HFFc6 (cell line): ENCODE measurements around the gene PTGES. TPM values are rescaled to one million over a fixed set of nuclear protein-coding genes. Genes with fewer than 3 reads are reported as not detected.

Source experiments
- DNase-seq: peaks from one replicate; pipeline ENCODE4 v3.0.0-alpha.2; 2018
- H3K27ac Mint-ChIP-seq: 2 replicates; pipeline ENCODE4 v1.8.0; 2020; ENCODE audit warnings: mild to moderate bottlenecking, mixed read lengths
- H3K27me3 Mint-ChIP-seq: 2 replicates; pipeline ENCODE4 v1.8.0; 2021; ENCODE audit warnings: mild to moderate bottlenecking, moderate library complexity, mixed read lengths; ENCODE audit not compliant: insufficient read depth
- H3K36me3 Mint-ChIP-seq: 2 replicates; pipeline ENCODE4 v1.8.0; 2021; ENCODE audit warnings: low read depth, mixed read lengths
- H3K4me1 Mint-ChIP-seq: 2 replicates; pipeline ENCODE4 v1.8.0; 2020; ENCODE audit warnings: low read depth, mixed read lengths
- H3K4me3 Mint-ChIP-seq: 2 replicates; pipeline ENCODE4 v1.8.0; 2020; ENCODE audit warnings: mild to moderate bottlenecking, moderate library complexity, mixed read lengths
- H3K9me3 Mint-ChIP-seq: 2 replicates; pipeline ENCODE4 v1.8.0; 2020; ENCODE audit warnings: mild to moderate bottlenecking, mixed read lengths
- CTCF ChIP-seq: fragments of 200-600 bp; sonication (generic); IDR thresholded peaks from 2 replicates; pipeline ENCODE4 v1.5.0; 2021; ENCODE audit warnings: antibody characterized with exemption, mild to moderate bottlenecking
- total RNA-seq, 6 experiments: library from RNA; stranded (reverse); fragmentation: NEBNext Ultra II Directional; extraction: Animal tissue kit (Norgen Biotek cat#: 25700); gene quantifications; 2 replicates in 1 of 6; 3 replicates in 5 of 6; pipeline ENCODE4 v1.2.3, GENCODE V29; 2021

PTGES gene
- total RNA-seq, 6 experiments from 2014 or later: 11.3 to 29.6 (median 26.0) TPM

GRCh38 chr9:129692534-129692933 lies 60.3 kb downstream of the PTGES start:
- H3K27me3 Mint-ChIP-seq: peaks cover 4% of the 10 kb centered on the region; the same call in 1 of the 2 replicates
- H3K27ac Mint-ChIP-seq: peak overlapping the region; percentile 7; the same call in 1 of the 2 replicates
- peaks cover 33% of the 10 kb centered on the region for H3K4me1 Mint-ChIP-seq
- no peaks in the 10 kb centered on the region; the same call in 1 of the 2 replicates for H3K9me3 Mint-ChIP-seq
- H3K36me3 Mint-ChIP-seq: peaks cover 21% of the 10 kb centered on the region
- DNase-seq: no peak
- H3K4me3 Mint-ChIP-seq: no peak overlapping the region
- no peak for TF ChIP-seq CTCF

Other genes with a start within 250 kb of the PTGES start
- under 1 TPM in 2 of 6 experiments, not detected in 4; 0.14 to 0.20 TPM for gene C9orf50, start 131.9 kb downstream of the PTGES start, total RNA-seq
- gene NTMT1, start 126.9 kb downstream of the PTGES start, total RNA-seq: 10 to 100 TPM; 81.6 to 90.0 (median 87.7) TPM
- gene ASB6, start 110.9 kb downstream of the PTGES start, total RNA-seq: 10 to 100 TPM; 28.9 to 33.1 (median 30.6) TPM
- 100 to 1,000 TPM in 4 of 6 experiments, 10 to 100 TPM in 2; 34.0 to 113 (median 102) TPM for gene PRRX2, start 87.4 kb downstream of the PTGES start, total RNA-seq
- 10 to 100 TPM; 31.6 to 43.1 (median 36.1) TPM for gene TOR1B, start 50.1 kb upstream of the PTGES start, total RNA-seq
- 10 to 100 TPM; 59.1 to 70.5 (median 67.1) TPM for gene TOR1A, start 71.1 kb upstream of the PTGES start, total RNA-seq
- 10 to 100 TPM; 42.8 to 52.7 (median 48.5) TPM for gene C9orf78, start 82.2 kb upstream of the PTGES start, total RNA-seq
- 10 to 100 TPM; 24.1 to 35.4 (median 26.2) TPM for gene USP20, start 82.4 kb upstream of the PTGES start, total RNA-seq